NCI-H1417 treated with DMSO at 0.1 percent for 48 hours (cell line): ENCODE data around the gene RFK.

Experiments
- DNase-seq: peaks from one replicate; lab custom pipeline; 2025; lab: John Stamatoyannopoulos, UW

RFK gene

DNA sequence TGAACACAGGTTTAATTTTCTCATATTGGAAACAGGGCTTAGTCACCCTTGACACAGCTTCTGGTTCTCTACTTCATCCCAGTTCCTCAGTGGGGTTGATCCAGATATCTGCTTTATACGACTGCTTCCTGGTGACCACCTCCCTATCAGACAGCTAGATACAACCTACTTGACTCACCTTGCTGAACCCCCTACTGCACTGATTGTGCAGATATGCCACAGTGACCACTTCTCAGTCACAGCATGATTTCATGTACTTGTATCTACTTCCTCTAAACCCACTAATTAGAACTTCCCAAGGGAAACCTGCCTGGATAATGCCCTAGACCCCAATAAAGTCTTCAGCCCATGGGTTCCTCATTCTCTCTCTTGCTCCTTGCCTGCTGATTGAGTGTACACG lies 18.4 kb upstream of the RFK start:
- no peak for DNase-seq

DNA sequence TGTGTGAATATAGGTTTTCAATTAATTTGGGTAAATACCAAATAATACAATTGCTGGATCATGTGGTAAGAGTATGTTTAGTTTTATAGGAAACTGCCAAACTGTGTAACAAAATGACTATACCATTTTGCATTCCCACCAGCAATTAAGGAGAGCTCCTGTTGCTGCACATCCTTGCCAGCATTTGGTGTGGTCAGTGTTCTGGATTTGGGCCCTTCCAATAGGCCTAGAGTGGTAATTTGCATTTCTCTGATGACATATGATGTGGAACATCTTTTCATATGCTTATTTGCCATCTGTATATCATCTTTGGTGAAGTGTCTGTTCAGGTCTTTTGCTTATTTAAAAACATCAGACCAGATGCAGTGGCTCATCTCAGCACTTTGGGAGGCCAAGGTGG lies 11.6 kb upstream of the RFK start:
- no peak for DNase-seq

DNA sequence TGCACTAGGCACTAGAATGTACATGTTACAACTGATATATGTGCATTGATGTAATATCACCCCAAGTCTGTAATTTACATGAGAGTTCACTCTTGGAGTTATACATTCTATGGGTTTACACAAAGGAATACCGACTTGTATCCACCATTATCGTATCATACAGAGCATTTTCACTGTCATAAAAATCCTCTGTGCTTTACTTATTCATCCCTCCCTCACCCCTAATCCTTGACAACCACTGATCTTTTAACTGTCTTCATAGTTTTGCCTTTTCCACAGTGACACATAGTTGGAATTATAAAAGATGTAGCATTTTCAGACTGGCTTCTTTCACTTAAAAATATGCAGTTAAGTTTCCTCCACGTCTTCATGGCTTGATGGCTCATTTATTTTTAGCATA lies 11.1 kb upstream of the RFK start:
- no peak for DNase-seq

DNA sequence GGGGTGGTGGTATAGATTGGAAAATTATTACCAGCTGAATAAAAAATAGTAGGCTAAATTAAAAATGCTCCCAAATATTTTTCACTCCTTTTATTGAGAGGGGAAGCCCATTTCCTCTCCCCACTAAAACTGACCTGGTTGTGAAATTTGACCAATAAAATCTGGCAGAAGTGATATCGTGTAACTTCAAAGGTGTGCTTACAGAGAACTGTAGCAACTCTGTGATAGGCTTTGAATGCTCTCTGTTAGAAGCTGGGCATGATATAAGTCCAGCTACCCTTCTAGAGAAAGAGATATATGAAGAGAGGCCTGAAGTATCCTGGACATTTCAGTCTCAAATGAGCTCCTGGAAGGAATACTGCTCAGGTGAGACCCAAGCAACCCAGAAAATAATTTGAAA lies 10.2 kb upstream of the RFK start:
- no peak for DNase-seq

DNA sequence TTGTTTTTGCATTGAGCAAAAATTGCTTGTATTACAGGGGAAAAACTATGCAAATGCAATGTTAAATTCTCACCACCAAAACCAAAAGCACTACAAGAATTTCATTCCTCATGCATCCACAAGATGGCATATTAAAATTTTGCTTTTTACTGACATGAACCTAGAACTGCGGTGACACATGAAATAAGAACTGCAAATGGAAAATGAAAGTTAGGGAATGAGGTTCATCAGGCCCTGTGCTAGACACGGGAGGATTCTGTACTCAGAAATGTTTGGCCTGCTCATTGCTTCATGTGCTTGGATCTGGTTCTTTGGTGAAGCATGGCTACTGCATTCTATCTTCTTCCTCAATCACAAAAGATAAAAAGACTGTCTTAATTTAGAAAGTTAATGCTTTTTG lies 9.1 kb upstream of the RFK start:
- DNase-seq = no peak

DNA sequence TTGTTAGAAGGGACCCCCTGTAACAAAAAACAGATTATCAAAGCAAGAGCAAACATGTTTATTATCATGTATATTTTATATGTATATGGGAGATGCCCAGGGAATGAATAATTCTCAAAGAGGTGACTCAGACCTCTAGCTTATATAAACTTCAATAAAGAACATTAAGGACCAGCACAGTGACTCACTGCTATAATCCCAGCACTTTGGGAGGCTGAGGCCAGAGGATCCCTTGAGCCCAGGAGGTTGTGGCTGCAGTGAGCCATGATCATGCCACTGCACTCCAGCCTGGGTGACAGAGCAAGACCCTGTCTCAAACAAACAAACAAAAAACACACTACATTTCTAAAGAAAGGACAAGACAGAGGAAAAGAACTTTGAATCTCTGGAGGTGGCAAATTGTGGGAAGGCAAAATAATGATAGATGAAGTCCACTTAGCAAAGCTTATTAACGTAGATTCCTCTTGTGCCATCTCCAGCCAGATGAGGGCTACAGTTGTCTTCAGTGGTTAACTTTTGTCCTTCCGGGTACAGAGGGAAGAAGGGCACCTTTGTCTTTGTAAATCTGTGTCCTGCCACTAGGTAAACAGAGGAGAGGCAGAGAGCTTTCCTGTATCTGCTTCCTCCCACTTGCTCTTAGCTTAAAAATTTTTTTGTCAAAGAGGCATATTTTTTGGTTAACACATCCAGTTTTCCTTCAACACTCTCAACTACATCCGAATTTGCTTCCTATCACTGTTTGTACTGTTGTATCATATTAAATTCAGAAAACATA lies 7.5 kb upstream of the RFK start:
- DNase-seq = no peak

DNA sequence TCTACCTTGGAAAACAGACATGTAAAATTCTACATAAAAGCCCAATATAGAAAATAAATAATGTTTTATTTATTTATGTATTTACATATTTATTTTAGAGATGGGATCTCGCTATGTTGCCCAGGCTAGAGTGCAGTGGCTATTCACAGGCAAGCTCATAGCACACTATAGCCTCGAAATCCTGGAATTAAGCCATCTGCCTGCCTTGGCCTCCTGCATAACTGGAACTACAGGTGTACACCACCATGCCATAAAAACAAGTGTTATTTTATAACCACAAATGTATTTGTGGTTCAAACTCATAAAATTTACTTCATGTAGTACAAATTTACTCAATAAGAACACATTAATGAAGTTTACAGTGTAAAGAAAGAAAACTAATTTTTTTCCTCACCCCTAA lies 7.0 kb upstream of the RFK start:
- no peak for DNase-seq

DNA sequence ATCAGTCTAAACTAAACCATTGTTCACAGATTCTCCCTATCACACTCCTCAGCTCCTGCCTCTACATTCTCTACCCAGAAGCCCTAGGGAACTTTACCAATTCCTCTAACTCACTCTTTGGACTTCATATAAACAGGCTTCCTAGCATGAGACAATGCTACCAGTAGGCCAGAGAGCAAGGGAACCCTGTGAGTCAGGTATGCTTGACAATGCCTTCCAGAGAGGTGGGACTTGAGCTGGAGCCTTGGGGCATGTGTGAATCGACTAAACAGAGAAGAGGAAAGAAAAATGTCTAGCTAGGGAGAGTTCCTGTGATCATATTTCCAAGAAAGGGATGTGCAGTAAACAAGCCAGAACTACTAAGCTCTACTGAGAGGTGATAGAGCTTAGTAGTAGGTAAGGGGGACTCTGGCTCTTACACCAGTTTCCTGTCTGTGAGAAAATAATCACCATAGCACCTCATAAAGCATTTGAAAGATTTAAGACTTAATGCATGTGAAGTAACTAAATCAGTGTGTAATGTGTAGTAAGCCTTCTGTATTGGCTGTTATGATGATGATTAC lies 6.4 kb upstream of the RFK start:
- no peak for DNase-seq

DNA sequence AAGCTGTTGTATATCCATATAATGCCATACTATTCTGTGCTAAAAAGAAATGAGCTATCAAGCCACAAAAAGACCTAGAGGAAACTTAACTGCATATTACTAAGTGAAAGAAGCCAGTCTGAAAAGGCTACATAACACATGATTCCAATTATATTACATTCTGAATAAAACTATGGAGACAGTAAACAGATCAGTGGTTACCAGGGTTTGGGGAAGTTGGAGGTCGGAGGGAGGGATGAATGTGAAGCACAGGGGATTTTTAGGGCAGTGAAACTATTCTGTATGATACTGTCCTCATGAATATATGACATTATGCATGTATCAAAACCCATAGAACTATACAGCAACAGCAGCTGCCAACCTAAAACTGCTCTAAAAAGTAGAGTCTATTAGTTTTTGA lies 5.6 kb upstream of the RFK start:
- no peak for DNase-seq

DNA sequence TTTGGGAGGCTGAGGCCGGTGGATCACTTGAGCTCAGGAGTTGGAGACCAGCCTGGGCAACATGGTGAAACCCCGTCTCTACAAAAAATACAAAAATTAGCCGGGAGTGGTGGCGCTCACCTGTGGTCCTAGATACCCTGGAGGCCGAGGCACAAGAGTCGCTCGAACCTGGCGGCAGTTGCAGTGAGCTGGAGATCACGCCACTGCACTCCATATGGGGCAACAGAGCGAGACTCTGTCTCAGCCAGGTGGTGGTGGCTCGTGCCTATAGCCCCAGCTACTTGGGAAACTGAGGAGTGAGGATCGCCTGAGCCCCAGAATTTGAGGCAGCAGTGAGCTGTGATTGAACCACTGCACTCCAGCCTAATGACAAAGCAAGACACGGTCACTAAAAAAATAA lies 2.4 kb upstream of the RFK start:
- no peak for DNase-seq

DNA sequence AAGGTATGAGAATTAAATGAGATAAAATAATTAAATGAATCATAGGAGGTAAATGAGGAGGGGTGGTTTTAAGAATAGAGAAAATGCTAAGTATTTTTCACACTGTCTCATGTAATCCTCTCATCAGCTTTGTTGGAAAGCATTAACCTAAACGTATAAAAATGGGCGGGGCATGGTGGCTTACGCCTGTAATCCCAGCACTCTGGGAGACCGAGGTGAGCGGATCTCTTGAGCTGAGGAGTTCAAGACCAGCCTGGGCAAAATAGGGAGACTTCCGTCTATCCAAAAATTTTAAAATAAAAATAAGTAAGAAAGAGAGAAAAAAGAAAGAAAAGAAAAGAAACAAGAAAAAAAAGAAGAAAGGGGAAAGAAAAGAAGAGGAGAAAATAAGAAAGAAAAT lies 1.9 kb upstream of the RFK start:
- DNase-seq = no peak

DNA sequence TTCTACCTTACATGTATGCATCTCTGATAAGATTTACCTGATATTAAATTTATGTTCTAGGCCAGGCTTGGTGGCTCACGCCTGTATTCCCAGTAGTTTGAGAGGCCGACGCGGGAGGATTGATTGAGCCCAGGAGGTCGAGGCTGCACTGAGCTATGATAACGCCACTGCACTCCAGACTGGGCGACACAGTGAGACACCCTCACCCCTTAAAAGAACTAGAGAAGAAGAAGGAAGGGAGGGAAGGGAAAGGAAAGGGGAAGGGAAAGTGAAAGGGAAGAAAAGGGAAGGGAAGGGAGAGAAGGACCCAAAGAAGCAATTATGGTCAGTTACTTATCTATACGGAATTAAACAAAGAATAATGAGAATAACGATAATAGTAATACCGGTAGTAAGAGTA lies 1.2 kb upstream of the RFK start:
- DNase-seq = no peak

DNA sequence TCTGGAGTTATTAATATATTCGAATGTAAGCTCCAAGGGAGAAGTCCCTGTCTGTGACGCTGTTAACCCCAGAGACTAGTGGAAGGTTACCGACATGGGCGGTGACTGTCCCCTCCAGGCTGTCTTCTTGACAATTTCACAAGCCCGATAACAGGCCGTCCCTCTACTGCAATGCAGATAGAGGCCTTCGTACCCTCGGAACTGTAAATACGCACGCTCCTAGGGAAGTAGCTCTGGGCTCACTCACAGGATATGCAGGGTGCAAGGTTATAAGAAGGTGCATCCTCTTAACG lies 680 bp upstream of the RFK start:
- peak; percentile 87 for DNase-seq

DNA sequence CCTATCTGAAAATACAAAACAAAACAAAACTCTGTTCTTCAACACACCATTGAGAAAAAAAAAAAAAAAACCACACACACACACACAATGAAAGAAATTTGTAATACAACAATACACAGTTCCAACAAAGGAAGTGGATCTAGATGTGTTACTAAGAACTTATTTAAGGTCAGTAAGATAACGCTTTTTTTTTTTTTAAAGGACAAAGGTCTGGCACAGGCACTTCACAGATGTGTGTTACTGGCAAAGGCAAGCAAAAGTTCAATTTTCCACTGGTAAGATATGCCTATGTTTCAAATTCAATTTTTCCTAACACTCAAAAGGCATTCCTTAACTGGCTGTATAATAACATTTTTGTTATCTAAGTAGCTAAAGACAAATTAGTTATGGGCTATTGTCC lies 3.6 kb downstream of the RFK start:
- DNase-seq = no peak

DNA sequence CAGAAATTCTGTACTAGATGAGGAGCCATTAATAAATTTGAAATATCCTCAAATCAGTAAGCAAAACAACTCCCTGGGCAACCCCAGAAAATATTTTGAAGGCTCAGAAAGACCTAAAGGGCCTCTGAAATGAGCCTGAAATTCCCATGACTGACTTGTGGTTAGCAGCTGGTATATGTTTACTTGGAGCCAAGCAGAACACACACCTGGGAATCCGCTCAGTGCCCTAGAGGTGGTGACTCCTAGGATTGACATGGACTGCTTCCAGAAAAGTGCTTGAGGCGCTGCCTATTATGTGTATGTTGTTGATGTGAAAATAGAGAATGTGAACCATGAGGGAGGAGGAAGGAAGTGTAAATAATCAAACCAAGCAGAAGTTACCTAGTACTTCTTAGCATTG lies 14.7 kb downstream of the RFK start:
- DNase-seq = no peak

DNA sequence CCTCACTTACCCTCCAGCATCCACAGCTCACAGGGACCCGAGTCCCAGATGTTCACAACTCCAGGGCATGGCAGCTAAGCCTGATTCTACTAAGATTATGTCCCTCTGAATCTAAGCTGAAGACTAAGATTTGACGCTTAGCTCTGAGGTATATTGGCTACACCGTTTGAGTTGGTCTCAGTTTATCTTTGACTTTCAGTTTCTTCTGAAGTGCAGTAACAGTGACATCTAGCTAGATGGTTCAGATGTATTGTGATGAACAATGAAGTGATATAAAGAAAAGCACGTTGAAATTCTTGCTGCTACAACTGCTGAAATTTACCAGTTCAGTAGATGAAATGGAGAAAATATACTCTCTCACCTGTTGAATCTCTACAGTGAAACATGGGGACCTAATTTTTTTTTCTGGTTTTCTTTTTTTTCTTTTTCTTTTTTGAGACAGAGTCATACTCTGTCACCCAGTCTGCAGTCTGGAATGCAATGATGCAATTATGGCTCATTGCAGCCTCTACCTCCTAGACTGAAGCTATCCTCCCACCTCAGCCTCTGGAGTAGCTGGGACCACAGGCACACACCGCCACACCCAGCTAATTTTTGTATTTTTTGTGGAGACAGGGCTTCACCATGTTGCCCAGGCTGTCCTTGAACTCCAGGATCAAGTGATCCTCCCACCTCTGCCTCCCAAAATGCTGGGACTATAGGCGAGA lies 15.7 kb downstream of the RFK start:
- no peak for DNase-seq

DNA sequence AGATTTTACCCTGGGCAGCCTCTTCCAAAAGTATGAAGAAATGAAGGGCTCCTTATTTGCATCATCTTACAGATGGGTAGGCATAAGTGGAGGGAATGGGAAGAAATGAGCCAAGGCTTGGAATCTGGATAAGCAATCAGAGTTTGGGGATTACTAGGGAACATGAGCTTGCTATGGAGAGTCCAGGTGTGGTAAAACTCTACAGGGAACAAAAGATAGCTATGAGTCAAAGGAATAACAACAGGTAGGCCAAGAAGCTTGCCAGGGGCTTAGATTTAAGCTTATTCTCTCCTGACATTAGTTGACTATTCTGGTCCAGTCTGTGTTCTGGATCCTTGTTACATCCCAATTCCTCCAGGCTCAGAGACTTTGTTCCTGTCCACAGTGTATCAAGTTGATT lies 16.4 kb downstream of the RFK start:
- no peak for DNase-seq

DNA sequence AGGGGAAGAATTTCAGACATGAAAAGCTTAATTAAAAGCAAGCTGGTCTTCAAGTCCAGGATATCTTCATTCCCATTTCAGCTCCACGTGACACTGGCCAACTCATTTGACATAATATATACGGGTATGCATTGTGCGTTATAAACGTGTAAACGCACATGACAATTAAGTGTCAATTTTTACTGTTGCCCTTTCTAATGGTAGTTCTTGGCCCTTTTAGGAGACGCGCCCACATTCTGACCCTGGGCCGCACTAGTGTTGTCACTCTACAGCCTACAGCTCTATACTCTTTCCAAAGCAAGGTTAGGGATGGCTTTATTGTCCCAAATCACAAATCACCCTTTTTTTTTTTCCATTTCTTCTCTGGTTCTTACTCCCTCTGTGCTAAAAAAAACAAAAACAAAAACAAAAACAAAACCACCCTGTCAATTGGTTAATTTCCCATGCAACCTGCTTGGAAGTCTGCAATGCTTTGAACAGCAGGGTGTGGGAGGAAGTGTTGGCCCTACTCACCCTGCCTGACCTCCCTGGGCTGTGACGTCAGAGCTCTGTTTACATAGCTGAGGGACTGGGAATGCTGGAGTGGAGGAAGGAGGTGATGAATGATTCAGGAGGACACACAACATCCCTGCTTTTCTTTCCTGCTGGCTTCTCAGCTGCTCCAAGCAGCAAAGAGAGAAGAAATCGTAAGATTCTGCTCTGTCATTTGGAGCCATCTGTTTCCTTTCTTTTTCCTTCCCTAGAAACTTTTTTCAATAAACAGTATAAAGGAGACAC lies 19.3 kb downstream of the RFK start:
- DNase-seq = no peak

DNA sequence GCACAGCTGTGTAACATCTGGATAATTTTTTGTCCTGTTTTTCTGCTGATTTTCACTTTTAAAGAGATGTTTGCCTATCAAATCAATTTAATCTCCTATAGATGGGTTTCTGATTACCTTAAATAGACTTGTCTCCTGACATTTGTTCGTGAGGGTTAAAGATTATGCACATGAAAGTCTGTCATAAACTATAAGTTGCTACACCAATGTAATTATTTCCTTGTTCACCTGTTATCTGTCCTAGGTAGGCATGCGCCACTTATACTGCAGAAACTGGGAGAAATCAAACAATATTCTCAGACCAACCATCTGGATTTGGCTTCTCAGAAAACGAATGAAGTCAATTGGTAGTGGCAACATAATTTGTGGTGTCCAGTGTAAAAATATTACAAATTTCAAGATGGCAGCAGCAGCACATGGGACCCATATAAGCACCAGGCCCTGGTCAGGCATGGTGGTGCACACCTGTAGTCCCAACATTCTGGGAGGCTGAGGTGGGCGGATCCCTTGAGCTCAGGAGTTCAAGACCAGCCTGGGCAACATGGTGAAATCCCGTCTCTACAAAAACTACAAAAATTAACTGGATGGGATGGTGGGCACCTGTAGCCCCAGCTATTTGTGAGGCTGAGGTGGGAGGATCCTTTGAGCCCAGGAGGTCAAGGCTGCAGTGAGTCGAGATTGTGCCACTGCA lies 20.3 kb downstream of the RFK start:
- no peak for DNase-seq

DNA sequence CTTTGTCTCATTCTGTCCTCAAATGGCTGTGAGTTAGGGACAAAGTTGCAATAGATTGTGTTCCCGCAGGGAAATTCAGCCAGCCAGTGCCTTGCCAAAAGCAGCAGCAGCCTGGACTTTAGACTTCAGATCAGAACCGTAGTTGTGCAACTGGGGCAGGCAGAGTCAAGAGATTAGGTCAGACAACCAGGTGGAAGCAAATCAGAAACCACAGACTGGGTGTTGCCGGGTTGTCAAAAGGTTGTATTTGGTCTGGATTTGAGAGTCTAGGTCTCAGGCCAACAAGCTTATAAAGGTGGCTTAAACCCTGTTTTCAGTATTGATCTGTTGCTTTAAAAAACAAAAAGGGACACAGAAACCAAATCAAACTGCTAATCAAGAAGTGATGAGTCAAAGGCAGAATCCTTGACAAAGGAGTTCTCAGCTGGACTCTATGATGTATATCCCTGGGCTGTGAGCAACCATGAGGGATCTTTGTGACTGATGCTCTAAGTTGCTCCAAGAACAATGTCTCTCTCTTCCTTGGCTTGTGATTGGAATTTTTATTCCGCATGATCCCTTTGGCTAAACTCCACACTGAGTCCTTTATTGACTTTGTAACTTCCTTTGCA lies 20.9 kb downstream of the RFK start:
- DNase-seq = no peak

DNA sequence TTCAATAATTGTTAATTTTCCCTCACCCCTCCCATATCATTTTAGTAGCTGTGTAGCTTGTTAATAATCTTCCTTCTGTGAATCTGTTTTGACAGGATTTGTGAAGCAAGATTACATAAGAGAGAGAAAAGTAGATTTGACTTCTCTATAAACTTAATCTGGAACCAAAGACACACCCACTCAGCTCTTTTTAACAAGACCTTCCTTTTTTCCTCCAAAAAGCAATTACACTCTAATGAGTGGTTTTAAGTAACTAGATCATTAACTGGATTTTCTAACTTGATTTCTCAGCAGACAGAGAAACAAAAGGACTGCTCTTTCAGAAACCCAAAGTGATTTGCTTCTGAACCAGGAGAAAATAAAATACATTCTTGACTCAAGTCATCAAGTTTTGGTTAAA lies 21.9 kb downstream of the RFK start:
- no peak for DNase-seq

DNA sequence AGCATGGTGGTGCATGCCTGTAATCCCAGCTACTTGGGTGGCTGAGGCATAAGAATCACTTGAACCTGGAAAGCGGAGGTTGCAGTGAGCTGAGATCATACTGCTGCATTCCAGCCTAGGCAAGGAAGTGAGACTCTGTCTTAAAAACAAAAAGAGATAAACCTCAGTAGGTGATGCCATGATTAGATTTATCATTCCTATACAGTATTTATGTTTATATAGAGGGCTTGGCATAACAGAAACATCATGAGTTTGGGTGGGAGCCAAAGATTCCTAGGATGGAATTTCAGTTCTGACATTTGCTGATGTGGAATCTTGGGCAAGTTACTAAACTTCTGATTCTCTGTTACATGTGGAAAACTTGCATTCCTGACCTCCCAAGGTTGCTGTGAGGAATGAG lies 22.3 kb downstream of the RFK start:
- no peak for DNase-seq
